IPS-11a (cell line): ENCODE data around the gene ZNF394.

Experiments used
- H3K4me3 ChIP-seq: one replicate; pipeline ENCODE4 v1.5.1; 2013; ENCODE audit warnings: low read depth, low read length, control low read depth

ZNF394 gene

DNA sequence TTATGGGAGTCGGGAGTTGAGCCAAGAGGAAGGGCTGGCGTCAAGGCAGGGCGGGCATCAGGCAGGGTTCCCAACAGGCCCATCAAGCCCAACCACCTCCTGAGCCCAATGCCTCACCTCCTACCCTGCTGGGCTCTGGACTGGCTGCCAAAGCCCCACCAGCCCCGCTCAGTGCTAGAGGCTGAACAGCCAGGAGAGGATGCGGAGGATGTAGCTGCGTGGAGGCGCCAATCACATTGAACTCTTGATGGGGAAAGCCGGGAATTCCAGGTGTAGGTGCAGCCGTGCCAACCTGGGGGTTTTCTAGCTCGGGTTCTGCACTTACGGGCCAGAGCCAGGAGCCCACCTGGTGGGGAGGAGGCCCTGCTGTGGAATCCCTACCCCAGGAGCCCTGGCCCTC is 47.0 kb downstream of the ZNF394 start:
- no peak overlapping the region for H3K4me3 ChIP-seq

DNA sequence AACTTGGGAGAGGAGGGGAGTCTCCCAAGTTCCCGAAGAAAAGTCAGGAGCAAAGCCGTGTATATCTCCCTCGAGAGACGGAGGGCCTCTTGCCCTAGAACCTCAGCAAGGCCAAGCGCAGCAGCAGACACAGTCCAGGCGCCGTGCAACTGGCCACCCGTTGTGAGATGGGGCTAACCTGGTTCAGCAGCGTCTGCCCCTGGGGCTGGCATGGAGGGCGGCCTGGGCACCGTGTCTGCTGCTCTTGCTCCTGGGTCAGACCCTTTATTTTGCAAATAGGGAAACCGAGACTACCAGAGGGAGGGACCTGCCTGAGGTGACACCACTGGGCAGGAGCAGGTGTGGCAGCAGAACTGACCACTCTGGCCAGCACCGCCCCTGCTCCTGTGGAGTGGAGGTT is 47.5 kb downstream of the ZNF394 start:
- H3K4me3 ChIP-seq = no peak overlapping the region

DNA sequence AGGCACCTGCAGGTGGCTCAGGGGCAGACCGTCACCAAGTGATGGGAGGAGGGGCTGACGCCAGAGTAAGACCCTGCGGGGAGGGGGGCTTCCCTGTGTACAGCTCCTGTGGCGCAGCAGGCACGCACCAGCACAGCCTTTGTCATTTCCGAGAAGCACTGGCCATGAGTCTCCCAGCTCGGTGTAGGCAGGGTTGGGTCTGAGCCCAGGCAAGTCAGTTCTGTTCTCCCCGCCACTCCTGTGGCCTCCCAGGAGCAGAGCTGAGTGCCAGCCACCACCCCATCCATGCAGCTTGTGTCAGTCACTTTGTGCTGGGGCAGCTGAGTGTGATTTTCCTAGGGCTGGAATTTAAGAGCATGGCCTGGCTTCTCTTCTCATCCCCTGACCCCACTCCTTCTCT is 48.1 kb downstream of the ZNF394 start:
- H3K4me3 ChIP-seq = no peak overlapping the region

GRCh38 chr7:99449326-99449725 is 50.8 kb downstream of the ZNF394 start:
- H3K4me3 ChIP-seq = no peak overlapping the region

GRCh38 chr7:99448855-99449254 is 51.2 kb downstream of the ZNF394 start:
- H3K4me3 ChIP-seq = no peak overlapping the region

- H3K4me3 ChIP-seq = no peak overlapping the region
These were observed 52.1 kb downstream of the ZNF394 start for GRCh38 chr7:99447943-99448342.

- H3K4me3 ChIP-seq = no peak overlapping the region
These were observed 54.0 kb downstream of the ZNF394 start for GRCh38 chr7:99446096-99446495.
